IPS-18c (cell line): ENCODE measurements around the gene GPR155.
"Not testable (repeated sequence)": the region's sequence is repeated elsewhere in the genome, so short reads cannot be mapped to it uniquely, and the experiment has no call there.

Experiments
- H3K4me3 ChIP-seq: 2 replicates; pipeline ENCODE4 v1.7.0; 2013; ENCODE audit warnings: low read depth, mild to moderate bottlenecking, low read length, moderate library complexity; ENCODE audit not compliant: insufficient read depth
- H3K9me3 ChIP-seq: one replicate; pipeline ENCODE4 v1.6.1; 2013; ENCODE audit warnings: mild to moderate bottlenecking, low read length, moderate library complexity; ENCODE audit not compliant: control insufficient read depth, insufficient read depth

Gene GPR155

GRCh38 chr2:174397773-174398172 lies 89.1 kb downstream of the GPR155 start:
- H3K9me3 ChIP-seq, result no peaks in the 10 kb centered on the region
- no peak overlapping the region for H3K4me3 ChIP-seq

- H3K9me3 ChIP-seq, result no peaks in the 10 kb centered on the region
- peak overlapping the region; percentile 59 for H3K4me3 ChIP-seq
These were observed 90.7 kb downstream of the GPR155 start for GRCh38 chr2:174395969-174396630.

GRCh38 chr2:174395284-174395968 lies 91.4 kb downstream of the GPR155 start, which contains the start of gene SCRN3:
Gene SCRN3, plus strand, starts transcription at chr2:174395730. Its CDS starts 2,554 bp downstream, at chr2:174398284.
- Histone ChIP-seq H3K9me3 (no peaks in the 10 kb centered on the region), H3K4me3 (peak within 1 kb of the TSS; percentile 59)

- H3K9me3 ChIP-seq, result peaks cover 2% of the 10 kb centered on the region
- H3K4me3 ChIP-seq, result no peak overlapping the region
These were observed 94.1 kb downstream of the GPR155 start for GRCh38 chr2:174392706-174393105.

GRCh38 chr2:174390303-174390702 lies 96.5 kb downstream of the GPR155 start:
- H3K4me3 ChIP-seq, H3K9me3 ChIP-seq: not testable (repeated sequence)

GRCh38 chr2:174389542-174389941 lies 97.3 kb downstream of the GPR155 start:
- Histone ChIP-seq H3K9me3 (peaks cover 2% of the 10 kb centered on the region), H3K4me3 (no peak overlapping the region)

GRCh38 chr2:174388706-174389105 lies 98.1 kb downstream of the GPR155 start:
- not testable (repeated sequence) for H3K4me3 ChIP-seq, H3K9me3 ChIP-seq

GRCh38 chr2:174385201-174385600 lies 101.6 kb downstream of the GPR155 start:
- Histone ChIP-seq H3K9me3 (peaks cover 2% of the 10 kb centered on the region), H3K4me3 (no peak overlapping the region)

- no peak overlapping the region for H3K4me3 ChIP-seq
- H3K9me3 ChIP-seq, result no peaks in the 10 kb centered on the region
These were observed 103.0 kb downstream of the GPR155 start for GRCh38 chr2:174383796-174384195.
